Omental fat pad (tissue), 4 donors: ENCODE measurements around the gene PLS3. TPM values are rescaled to one million over a fixed set of nuclear protein-coding genes. Genes with fewer than 3 reads are reported as not detected.
A peak's percentile ranks its signal among the peaks of the same experiment; 100 is the strongest.

Experiments used
- ATAC-seq: fragments of 150-250 bp; one replicate; pipeline ENCODE4 v1.9.1; 2016; ENCODE audit warnings: mild to moderate bottlenecking, moderate library complexity; ENCODE audit not compliant: low FRiP score
- DNase-seq: peaks from one replicate; pipeline ENCODE4 v3.0.0-alpha.2; 2019; ENCODE audit warnings: low spot score
- CTCF ChIP-seq, 3 donors: fragments of 450-650 bp; IDR thresholded peaks; one replicate each; pipeline ENCODE4 v1.5.1; 2016 to 2017; ENCODE audit warnings: antibody characterized with exemption in 3 of 3, mild to moderate bottlenecking in 3 of 3, moderate library complexity in 2 of 3
- total RNA-seq, 4 donors: library from RNA; depleted of rRNA; stranded (reverse); fragments of >200 nt; gene quantifications; one replicate each; pipeline ENCODE4 v1.1.0, GENCODE V29; 2016

Gene PLS3
- total RNA-seq, 4 donors from 2014 or later = 60.6 to 96.5 (median 63.0) TPM

GRCh38 chrX:115649461-115650063, 88.6 kb downstream of the PLS3 start:
- DNase-seq (no peak), ATAC-seq (no peak)
- no peak for TF ChIP-seq CTCF (IDR thresholded peaks at IDR 0.05)

DNA sequence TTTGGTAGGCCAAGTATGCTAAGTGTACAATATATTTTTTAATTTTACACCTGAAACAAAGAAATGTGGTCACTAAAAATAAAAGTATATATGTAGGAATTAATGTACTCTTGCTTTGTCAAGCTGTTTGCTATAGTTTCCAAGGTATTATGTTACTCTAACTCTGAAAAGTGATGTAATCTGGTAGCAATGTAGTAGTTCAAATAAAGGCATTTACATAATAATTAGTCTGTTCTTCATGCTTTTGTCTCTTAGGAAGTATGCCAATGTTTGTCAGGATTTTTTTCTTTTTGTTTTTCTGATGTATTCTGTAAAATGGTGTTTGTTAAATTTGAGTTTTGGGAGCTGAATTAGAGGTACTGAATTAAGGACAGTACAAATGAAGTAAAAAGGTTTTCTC, 89.5 kb downstream of the PLS3 start:
- ATAC-seq (no peak), DNase-seq (no peak)
- no peak for TF ChIP-seq CTCF (IDR thresholded peaks at IDR 0.05)

DNA sequence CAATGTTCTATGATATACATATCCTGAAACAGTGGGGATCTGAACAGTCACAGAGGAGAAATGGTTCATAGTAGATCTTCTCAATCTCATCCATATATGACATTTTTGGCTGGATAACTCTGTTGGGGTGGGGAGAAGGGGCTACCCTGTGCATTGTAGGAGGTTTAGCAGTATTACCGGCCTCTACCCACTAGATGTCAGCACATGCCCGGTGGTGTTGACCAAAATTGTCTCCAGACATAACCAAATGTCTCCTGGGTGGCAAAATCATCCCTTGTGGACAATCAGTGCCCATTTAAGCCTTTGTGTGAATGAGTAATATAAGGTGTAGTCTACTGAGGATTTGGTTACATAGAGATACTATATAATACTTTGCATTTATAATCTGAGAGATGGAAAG, 89.9 kb downstream of the PLS3 start:
- peak; percentile 71 for ATAC-seq
- DNase-seq = no peak
- TF ChIP-seq CTCF (IDR thresholded peaks at IDR 0.05) = peak in 1 of 3 donors; percentile 30

GRCh38 chrX:115652221-115652620, 91.2 kb downstream of the PLS3 start:
- ATAC-seq (no peak), DNase-seq (no peak)
- no peak for TF ChIP-seq CTCF (IDR thresholded peaks at IDR 0.05)

DNA sequence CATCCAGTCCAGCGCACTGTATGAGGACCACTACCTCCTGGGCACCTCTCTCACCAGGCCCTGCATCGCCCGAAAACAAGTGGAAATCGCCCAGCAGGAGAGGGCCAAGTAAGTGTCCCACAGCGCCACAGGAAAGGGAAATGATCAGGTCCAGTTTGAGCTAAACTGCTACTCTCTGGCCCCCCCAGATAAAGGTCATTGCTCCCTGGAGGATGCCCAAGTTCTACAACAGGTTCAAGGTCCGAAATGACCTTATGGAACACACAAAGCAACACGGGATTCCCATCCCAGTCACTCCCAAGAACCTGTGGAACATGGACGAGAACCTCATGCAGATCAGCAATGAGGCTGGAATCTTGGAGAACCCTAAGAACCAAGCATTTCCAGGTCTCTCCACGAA, 104.1 kb downstream of the PLS3 start:
- TF ChIP-seq CTCF (IDR thresholded peaks at IDR 0.05) = no peak
- ATAC-seq (no peak), DNase-seq (no peak)

- DNase-seq (no peak), ATAC-seq (no peak)
- no peak for TF ChIP-seq CTCF (IDR thresholded peaks at IDR 0.05)
Observed at GRCh38 chrX:115679460-115679859, 118.5 kb downstream of the PLS3 start.

- DNase-seq (no peak), ATAC-seq (no peak)
- TF ChIP-seq CTCF (IDR thresholded peaks at IDR 0.05) = no peak
Observed at GRCh38 chrX:115687595-115687994, 126.6 kb downstream of the PLS3 start.
